HG02623 (cell line): Measurements from ENCODE around the gene MLIP.
"Not testable (repeated sequence)": the region's sequence is repeated elsewhere in the genome, so short reads cannot be mapped to it uniquely, and the experiment has no call there.

Experiments
- ATAC-seq: cut with Tn5 transposase; IDR thresholded peaks from one replicate; pipeline ENCODE4 v1.9.1; 2021; ENCODE audit warnings: moderate library complexity; ENCODE audit not compliant: unreplicated experiment

MLIP gene

DNA sequence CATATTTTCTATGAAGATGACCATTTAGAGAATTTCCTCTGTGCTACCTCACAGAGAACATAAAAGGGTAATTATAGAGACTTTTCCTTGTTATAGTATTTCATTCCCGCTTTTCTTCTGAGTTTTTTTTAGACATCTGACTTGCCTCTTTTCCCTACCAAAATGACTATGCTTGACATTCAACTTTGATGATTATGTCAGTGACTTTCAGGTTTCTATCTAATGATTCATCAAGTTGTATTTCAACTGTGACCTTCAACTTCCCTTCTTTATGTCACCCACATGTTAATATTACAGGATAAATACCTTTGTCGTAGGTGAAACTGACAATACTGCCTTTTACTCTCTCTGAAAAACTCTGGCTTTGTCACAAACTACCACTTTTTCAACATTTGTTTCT is 95.3 kb downstream of the MLIP start:
- ATAC-seq: no peak

DNA sequence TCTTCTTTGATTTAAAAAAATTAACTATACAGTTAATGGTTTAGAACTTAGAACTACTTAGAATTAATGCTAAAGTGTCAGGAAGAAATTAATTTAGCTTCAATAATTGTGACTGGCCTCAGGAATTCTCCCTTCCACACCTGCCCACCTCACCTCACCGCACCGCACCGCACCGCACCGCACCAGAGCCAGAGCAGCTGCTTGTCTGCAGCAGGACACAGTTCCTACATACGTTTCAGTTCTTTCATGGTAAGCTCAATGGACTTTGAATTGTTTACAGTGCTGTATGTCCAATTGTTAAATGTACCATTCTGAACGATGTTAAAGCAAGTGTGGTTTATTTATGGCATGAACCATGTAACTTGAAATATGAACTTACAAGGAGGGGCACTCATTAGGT is 98.7 kb downstream of the MLIP start:
- ATAC-seq: not testable (repeated sequence)

DNA sequence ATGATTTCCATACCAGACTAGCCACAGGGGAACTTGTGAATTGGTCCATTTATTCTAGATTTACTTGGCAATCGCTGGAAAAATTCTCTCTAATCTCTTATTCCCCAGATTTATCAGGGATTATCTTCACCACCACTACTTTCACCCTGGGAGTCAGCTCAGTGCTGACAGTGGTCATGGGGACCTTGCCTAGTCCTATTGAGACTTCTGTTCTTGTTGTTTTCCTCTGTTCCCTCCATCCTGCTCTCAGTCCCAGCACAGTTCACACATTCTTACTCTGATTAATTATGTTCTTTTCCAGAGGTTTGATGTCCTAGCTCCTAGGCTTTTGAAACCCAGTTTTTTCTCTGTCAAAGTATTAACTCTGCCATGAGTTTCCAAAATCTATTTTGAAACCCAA is 103.0 kb downstream of the MLIP start:
- ATAC-seq: no peak

DNA sequence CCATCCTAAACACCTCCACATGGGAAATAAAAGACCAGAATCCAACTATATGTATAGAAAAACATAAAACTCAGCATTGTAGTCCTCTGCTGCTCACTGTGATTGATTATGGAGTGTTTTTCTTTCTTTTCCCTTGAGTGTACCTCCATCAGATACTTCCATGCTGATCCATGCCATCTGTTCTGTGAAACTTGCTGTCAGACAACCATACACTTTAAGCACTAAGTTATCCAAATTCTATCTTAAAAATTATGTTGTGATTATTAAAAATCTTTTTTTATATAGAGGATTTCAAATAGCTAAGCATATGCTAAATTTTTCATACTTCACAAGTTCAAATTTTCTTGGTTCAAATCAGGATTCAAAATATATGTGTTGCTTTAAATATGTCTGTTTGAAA is 105.1 kb downstream of the MLIP start:
- no peak for ATAC-seq

DNA sequence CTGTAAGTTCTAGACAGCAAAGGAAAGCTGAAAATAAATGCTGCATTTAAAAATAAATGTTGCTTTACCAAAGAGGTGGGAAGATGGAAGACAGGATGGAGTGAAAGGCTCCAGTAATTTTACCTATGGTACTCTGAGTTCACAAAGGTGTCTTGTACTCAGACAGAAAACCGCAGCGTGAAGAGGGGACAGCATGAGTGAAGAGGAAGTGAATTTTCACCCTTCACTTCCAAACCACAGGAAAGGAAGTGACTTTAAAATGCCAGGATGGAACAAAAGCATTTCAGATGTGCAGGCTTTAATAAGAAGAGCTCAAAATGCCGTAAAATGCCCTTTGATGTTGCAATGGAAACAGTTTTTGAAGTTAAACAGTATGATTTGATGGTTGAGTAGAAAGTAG is 105.8 kb downstream of the MLIP start:
- no peak for ATAC-seq

DNA sequence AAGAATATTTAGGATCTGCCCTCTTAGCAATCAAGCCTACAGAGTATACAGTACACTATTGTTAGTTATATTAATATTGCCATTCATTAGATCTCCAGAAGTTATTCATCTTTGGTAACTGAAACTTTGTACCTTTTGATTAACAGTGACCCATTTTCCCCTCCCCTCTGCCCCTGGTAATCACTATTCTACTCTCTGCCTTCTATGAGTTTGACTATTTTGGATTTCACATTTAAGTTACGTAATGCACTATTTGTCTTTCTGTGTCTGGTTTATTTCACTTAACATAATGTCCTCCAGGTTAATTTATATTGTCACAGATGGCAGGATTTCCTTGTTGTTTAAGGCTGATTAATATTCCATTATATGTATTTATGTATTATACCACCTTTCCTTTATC is 111.0 kb downstream of the MLIP start:
- no peak for ATAC-seq

DNA sequence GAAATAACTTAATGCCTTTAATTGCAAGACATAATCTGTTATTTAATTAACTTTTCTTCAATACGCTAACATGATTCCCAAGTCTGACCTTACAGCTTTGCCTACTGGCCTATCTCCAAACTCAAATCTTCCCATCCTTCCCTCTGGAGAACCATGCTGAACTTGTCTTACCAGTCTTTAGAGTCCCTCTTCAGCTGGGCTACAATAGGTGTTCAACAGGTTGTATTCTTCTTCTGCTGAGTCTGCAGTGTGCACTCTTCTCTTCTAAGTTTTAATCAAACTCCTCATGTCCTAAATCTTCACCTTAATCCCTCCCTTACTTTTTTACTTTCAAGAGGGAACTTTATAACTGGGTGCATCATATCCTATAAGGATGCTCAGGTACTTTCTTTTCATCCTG is 121.5 kb downstream of the MLIP start:
- no peak for ATAC-seq

DNA sequence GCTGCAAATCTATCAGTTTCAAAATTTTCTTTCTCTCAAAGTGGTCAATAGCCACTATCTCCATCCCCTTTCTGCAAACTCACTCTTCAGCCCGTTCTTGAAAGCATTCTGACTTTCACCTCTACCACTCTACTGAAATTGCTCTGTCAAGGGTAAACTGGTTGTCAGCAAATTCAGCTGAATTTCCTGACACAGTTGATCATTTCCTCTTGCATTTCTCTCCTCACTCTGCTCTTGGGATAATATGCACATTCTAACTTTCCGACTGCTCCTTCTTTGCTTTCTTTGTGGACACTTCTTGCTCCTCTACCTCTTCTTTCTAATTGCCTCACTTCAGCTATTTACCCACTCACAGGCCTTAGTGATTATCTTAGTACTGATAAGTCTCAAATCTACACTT is 123.3 kb downstream of the MLIP start:
- ATAC-seq: no peak

DNA sequence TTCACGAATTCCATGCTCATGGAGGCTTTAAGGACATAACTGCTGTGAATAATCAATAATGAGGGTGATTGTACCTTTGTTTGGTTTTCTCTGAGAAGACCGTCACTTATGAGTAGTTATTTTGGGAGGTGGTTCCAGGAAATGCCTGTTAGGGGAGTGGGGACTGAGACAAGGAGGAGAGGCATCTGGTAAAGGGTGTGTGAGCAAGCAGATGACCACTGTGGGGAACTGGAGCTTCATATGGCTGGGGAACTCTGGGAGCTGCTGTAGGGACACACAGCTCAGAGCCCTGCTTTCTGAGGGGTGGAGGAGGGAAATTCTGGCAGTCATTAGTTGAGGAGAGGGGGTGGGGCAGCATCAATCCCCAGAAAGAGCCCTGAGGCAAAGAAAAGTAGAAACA is 125.7 kb downstream of the MLIP start:
- no peak for ATAC-seq

DNA sequence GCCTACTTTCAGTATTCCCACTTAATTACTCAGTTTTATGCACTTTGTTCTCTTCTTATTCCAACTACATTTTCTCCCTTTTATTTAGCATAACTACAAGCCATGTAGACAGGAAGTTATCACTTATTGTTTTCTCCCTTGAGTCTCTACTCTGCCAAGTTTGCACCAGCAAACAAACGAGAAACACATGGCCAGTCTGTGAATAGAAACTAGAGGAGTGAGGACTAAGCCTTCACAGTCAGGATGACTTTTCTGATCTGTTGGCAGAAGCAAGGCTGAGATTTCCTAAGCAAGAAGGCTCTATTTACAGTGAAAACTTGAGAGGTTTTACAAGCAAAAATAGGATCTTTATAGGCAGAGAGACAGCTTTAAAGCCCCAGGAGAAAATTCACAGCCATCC is 127.2 kb downstream of the MLIP start:
- no peak for ATAC-seq

DNA sequence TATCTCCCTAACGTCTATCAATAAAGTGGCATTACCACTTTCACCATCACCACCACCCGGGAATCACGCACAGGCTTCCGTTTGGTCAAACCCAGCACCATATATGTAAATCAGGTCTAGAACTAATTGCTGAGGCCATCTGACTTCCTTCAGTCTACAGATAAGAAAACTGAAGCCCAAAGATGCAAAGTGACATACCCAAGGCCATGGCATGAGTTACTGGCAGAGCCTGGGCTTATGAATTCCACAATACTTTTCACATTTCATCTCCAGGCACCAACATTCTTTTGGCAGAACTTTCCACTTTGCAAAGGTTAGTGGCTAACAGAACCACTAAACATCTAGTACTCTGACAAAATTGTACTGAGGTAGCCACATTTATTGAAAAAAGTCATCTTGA is 132.5 kb downstream of the MLIP start:
- ATAC-seq: no peak

DNA sequence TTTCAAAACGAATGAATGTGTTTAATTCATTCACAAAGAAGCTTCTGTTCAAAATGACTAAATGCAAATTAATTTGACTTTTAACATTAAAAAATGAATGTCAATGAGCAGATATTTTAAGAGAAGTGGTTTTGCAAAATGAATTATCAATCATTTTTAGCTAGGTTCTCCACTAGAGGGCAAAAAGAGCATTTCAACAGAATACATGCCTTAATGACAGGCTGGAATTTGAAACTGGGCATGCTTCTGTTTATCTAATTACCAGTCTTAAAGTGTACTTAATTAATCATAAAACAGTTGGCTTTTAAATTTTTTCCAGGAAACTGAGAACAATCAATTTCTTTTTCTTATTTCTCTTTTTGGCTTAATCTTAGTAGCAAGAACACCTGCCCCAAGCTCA is 133.2 kb downstream of the MLIP start:
- no peak for ATAC-seq

DNA sequence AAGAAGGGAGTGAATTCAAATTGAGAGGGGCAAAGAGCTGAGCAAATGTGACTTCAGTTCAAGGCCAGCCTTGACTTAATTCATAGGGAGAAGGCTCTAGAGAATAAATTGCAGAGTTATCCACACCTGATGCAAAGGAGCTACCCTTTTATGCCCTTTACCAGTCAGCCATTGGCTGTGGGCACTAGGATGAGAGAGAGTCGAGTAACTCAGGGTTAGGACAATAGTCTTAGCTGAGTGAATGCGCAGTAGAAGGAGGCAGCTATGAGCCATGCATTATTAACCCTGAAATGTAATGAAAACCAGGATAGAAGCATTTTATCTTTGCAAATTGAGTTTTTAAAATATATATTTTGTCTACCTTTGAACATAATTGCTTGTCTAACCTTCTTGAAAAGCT is 134.0 kb downstream of the MLIP start:
- no peak for ATAC-seq

DNA sequence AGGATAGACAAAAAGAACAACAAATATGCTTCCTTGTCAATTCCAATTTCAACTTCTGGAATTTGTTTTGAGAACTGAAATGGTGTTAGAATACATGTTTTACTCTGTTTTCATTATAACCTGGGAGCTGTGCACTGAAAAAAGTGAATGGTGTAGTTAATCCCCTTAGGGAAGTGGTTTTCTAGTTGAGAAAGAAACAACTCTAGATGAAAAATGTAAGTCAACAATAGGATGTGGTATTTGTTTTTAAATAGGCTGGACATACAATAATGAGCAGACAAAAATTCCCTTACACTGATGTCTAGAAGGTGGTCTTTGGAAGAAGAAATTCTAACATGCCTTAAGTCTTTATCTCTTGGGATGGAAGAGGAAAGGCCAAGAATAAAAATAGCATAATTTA is 137.1 kb downstream of the MLIP start:
- peak; percentile 49 for ATAC-seq

DNA sequence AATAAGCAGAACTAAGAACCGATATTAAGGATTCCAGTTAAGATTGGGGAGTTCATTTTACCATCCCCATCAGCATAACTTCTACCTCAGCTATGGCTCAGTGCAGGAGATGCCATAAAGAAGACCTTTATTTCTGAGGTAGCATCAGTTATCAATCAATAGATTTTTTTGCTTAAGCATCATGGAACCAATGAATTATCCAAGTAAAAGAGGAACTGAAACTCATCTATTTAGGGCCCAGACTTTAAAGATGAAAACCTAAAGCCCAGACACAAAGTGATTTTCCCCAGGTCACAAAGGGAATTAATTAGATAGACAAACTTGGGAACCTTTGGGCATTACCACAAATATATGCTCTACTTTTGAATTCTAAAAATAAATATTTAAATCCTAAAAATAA is 137.8 kb downstream of the MLIP start:
- ATAC-seq: no peak

DNA sequence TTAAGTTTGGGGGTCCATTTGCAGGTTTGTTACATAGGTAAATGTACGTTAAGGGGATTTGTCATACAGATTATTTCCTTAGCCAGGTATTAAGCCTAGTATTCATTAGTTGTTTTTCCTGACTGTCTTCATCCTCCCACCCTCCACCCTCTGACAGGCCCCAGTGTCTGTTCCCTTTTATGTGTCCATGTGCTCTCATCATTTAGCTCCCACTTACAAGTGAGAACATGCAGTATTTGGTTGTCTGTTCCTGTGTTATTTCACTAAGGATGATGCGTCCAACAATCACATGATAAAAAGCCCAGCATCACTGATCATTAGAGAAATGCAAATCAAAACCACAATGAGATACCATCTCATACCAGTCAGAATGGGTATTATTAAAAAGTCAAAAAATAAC is 138.6 kb downstream of the MLIP start:
- ATAC-seq: not testable (repeated sequence)

DNA sequence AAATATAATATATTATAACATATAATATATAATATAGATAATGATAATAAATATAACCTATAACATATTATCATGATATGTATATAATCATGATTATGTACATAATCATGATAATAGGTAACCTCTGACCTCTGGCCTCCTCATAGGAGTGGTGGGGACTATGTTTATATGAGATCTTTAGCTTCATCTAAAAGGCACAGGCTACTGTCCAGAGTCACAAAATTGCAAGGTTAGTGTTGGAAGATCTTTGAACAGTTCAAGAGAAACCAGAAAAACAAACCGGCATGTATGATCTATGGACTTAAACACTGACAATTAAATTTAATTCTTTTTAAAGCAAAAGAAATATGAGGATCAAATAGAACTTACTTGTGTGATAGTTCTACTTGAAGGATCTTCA is 141.3 kb downstream of the MLIP start:
- no peak for ATAC-seq

DNA sequence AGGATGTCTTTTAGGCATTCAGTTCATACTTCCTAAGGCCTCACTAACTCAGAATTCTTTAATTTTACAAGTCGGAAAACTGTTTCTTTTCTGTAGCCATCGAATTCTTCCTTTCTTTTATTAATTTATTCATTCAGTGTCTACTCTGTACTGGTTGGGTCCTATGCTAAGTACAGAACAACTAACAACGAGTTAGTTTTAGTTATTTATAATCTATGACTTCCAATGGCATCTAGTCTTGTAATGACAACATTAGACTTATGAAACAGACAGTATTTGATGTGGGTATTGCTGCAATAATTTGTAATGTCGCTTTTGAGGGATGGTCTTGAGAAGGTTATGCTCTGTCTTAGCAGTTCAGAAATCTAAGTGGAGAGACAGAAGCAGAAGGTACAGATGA is 141.7 kb downstream of the MLIP start:
- no peak for ATAC-seq

DNA sequence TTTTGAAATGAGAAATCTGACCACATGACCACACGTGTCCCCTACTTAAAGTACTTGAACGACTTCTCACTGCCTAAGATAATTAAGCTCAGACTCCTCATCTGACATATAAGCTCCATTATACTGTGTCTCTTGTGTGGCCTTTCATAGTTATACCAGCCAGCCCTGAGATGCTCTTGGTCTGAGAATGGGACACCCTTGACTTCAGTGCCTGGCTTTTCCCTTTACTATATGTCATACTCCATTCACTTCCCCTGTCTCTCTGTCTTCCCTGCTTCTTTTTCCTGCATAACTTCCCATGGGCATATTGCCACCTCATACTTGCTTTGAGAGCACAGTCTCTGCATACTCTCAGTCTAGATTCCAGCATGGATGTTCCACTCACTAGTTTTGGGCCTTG is 143.6 kb downstream of the MLIP start:
- ATAC-seq: no peak

DNA sequence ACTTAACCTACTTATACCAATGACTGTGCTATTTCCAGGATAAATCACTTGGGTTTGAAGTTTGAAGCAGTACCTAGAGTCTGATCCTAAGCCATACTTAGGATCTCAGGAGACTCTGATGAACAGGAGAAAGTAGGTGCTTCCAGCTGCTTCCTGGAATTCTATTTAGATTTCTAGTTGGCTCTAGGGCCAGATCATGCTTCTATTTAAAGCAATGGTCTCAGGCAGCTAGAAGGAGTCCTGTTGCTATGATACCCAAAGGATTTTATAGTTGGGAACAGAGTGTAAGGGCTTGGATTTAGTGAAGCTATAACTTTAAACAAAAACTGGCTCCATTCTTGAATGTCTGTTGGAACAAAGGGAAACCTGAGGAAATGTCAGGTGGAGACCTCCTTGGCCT is 144.6 kb downstream of the MLIP start:
- ATAC-seq: no peak

DNA sequence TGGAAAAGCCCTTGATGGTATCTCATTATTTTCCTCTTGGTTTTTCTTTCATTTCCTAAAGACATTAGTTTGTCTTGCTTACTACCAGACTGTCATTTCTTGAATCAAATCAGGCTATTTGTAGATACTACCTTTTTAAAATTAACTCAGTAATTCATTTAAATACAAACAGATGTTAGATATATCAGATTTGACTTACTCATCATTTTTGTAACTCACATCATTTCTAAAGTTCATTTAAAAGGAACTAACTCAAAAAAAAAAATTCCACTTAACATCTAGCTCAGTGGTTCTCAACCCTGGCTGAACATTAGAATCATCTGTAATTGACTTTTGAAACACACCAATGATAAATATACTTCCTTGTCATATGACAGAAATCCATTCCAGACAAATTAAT is 148.8 kb downstream of the MLIP start:
- ATAC-seq: no peak

DNA sequence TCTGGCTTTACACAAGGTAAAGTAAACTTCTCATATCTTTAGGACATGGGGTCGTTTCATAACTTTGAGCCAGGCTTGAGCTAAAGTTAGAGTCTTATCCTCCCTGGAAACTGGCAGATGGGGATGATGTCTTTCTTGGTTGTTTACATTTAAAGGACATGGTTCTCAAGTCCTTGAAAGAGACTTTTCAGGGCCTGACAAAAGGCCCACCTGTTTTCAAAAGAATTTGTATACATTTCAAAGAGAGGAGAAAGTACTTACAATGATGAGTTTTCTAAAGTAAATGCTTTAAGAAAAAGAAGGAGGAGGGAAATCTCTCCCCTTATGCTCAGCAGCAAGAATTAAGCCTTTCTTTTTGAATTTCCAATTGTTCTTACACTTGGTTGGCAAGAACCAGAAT is 151.3 kb downstream of the MLIP start:
- no peak for ATAC-seq

DNA sequence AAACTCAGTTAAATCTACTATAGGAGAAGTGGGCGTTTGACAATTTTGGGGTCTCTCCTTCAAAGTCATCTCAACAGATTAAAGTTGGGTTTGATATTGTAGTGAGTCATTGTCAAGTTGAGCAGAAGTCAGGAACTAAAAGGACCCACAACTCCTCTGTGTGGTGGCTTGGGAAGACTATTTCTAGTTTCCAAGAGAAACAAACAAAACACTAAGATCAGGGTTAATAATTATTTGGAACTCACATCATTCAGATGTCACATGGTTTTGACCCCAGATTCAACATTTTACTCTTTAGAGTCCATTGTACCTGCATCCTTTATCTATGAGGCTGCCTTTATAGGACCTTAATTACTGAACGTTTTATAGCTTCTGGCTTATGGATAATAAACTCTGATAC is 151.7 kb downstream of the MLIP start:
- ATAC-seq: no peak

DNA sequence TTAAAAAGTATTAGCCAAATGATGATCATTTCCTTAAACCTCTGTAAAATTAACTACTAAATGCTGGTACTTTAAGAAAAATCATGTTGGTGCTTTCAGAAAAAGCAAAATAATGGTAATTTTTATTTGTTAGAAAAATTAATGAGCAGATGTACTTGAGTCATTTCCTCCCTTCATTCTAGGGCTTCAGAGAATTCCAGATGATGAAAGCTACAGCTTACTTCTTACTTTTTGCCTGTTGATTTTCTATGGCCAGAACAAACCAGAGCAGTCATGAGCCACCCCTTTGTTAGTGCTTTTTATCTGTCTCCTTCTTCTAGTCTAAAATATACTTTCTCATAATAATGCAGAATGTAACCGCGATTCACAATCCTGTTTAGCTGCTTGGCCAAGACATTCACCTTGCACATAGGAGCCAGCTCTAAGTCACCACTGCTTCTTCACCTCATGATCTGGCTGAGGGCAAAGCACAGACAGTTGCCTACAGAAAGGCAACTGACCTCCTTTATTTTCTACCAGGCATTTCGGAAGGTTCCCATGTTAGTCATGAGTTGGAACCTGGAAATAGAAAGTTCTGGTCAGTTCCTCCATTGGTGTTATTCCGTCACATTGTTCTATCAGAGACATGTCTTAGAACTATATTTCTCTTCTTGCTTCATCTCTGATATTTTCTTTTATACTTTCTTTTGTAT is 153.5 kb downstream of the MLIP start:
- ATAC-seq: no peak
